ENCODE data around the gene GAB4. TPM values are rescaled to one million over a fixed set of nuclear protein-coding genes. Genes with fewer than 3 reads are reported as not detected.
"Not testable (repeated sequence)": the region's sequence is repeated elsewhere in the genome, so short reads cannot be mapped to it uniquely, and the experiment has no call there.

The GAB4 gene
- polyA plus RNA-seq, 3 donors: not detected

DNA sequence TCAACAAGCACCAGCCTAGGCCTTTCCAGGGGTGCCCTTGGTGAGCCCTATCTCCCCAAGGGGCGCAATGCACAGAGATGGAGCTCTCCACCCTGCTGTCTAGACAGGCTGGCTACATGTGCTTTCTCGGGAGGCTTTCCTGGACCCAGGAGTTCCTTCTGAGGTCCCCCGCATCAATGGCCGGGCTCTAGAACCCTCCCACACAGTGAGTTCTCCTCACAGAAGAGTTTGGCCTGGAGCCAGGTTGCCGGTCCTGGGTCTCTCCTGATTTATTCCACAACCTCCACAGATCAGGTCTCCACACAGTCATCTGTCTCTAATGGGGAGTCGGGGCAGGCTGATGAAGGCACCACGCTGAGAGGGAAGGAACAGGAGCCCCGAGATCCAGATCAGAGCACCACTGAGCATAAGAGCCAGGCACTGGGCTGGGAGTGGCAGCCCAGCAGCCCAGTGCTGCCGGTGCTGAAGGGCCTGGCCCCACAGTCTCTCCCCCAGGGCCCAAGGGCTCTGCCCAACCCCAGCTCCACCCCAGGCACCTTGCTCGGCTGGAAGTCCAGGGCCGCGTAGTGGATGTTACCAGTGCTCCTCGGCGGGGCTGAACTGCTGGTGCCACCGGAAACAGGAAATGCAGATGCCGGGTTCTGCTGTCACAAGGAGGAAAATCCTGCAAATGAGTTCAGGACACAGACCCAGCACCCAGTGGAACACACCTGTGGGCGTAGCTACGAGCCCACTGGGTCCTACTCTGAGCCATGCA is 44.7 kb downstream of the GAB4 start:
- no peak overlapping the region for H3K27ac ChIP-seq (ENCODE audit: low read depth, low read length)
- 67 to 76% (median 72%) methylated on average over 18 of the region's 18 CpGs for WGBS, 3 donors

DNA sequence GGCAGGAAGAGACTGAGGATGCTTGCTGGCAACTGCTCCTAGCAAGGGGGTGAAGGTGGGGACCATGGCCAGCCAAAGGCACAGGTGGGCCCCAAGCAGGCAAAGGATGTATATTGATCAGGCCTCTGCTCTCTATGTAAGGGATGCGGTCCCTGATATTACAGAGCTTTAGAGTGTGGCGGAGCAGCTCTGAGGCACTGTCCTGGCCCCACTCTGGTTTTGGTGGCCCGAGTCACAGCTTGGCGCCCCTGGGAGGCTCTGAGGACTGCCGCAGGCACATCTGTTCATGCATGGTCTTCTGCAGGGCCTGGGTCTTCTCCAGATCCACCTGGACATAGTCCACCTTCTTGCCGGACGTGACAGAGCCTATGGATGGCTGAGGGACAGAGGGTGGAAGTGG is 45.5 kb downstream of the GAB4 start:
- WGBS, 3 donors: 85 to 91% (median 90%) methylated on average over 7 of the region's 7 CpGs
- no peak overlapping the region for H3K27ac ChIP-seq (ENCODE audit: low read depth, low read length)

DNA sequence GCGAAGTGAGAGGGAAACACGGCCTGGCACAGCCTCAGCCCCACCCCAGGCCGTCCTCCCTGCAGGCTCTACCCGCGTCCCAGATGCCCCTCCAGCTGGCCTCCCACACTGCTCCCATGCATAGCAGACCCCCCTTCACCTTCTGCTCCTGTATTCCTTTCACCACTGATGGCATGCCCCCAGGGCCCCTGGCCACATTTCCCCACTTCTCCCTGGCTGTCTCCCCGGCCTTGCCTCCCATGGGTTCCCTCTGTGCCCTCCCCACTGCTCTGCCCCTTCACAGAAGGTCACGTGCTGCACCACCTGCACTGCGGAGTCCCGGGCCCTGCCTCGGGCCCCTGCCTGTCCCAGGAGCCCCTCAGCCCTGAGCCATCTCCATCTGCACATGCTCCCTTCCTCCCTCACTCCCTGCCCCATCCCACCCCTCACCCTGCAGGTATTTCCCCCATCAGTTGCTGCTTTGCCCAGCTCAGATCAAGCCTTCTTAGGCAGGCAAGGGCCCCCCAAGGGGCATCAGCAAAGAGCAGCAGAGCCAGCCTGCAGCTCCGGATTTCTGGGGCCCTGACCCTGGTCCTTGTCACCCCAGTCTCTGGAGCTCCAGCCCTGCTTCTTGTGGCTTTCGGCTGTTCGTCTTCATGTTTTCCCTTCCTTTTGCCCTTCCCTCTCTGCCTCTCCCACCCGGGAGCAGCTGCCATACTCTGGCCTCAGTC is 46.4 kb downstream of the GAB4 start:
- no peak overlapping the region for H3K27ac ChIP-seq (ENCODE audit: low read depth, low read length)
- 58 to 81% (median 78%) methylated on average over 13 to 14 of the region's 14 CpGs for WGBS, 3 donors

DNA sequence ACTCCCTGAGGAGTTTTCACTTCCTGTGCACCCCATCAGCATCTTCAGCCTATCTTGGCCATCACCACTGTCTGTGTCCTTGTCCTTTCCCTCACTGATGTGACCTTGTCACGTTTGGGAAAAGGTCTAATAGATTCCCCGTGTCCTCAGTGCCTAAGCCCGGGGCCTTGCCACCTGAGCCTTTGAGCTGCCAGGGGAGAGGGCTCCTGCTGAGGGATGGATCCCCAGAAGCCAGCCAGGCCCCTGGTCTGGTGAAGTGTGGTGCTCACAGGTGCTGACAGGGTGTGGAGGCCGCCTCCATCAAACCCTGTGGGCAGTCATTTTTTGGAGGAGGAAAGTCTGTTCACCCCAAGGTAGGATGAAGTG is 47.2 kb downstream of the GAB4 start:
- no peak overlapping the region for H3K27ac ChIP-seq (ENCODE audit: low read depth, low read length)
- 54 to 83% (median 76%) methylated on average over 4 of the region's 4 CpGs for WGBS, 3 donors

DNA sequence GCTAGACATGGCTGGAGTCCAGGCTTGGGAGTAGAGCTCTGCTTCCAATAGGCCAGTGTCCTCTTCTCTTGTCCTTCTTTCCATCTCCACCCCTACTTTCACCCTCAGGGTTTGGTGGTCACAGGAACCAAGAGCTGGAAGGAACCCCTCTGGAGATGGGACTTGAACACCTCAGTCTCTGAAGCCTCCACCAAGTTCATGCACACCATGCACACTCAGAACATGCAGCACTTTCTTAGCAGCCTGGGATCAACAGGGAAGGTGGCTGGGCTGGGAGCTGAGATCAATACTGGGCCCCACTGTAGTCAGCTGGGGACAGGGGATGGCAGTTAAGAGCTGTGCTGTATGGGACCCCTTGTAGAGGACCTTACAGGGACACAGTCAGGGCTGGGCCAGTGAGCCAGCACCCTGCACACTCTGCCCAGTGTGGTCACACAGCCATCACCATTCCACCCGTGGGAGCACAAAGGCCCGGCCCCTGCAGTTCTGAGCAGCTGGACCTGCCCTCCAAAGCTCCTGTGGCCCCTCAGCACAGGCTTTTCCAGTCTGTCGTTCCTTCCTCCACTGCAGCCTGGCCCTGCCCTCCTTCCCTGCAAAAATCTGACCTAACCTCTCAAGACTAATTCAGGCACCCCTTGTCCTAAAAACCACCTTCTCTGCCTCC is 47.7 kb downstream of the GAB4 start:
- H3K27ac ChIP-seq (ENCODE audit: low read depth, low read length): no peak overlapping the region
- WGBS, 3 donors: 56 to 80% (median 71%) methylated on average over 3 of the region's 3 CpGs

DNA sequence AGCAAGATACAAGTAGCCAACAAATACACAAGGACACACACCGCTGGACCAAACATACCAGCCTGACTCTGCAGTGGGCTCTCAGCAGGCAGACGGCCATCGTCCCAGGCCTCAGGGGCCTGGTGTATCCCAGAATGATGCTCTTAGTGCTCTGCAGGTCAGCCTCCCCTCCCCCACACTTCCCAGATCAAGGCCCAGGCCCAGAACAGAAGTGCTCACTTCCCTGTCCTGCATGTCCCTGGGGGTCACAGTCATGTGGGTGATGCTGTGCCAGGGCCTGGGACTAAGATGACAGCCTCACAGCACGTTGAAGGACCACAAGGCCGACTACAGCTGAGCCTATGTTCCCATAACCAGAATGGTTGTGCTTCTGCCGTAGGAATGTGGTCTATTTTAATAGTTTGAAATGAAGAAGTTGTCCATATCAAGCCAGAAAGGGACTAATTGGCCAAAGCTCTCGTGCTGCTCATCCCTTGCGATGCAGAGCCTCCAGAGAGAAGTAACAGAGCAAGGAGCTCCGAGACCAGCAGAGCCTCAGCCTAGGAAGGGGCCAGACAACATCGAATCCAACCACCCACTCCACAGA is 48.6 kb downstream of the GAB4 start:
- H3K27ac ChIP-seq (ENCODE audit: low read depth, low read length): no peak overlapping the region
- WGBS, 3 donors: 77 to 84% (median 77%) methylated on average over 10 of the region's 10 CpGs

DNA sequence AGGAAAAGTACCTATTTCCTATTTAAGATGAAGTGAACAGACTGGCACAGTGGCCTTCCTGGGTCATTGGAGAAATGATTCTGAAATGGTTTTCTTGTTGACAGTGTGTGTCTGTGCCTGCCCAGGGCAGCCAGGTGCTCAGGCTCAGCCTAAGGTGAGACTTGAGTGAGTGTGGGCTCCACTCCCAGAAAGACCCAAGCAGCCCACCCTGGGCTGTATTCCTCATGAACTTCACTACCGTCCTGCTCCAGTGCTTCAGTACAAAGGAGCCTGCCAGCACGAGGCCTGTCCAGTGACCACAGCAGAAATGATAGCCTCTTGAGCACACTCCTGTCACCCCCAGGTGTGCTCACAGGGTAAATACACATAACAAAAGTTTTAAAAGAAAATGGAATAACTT is 49.5 kb downstream of the GAB4 start:
- 72 to 81% (median 72%) methylated on average over 2 of the region's 2 CpGs for WGBS, 3 donors
- no peak overlapping the region for H3K27ac ChIP-seq (ENCODE audit: low read depth, low read length)

DNA sequence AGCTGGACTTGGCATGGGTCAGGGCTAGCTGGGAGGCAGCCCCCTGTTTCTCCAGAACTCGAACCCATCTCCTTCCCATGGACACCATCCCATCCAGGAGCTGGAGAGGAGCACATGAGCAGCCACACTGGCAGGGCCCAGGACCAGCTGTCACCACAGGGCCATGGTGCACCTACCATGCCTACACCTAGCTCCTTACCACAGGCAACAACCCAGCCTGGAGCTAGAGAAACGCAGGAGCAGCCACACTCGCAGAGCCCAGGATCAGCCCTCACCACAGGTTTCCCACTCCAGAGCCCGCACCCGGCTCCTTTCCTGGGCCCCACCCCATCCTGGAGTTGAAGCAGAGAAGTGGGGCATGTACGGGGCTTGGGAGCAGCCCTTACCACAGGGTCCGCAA is 50.2 kb downstream of the GAB4 start:
- no peak overlapping the region for H3K27ac ChIP-seq (ENCODE audit: low read depth, low read length)
- 68 to 82% (median 80%) methylated on average over 7 of the region's 7 CpGs for WGBS, 3 donors

DNA sequence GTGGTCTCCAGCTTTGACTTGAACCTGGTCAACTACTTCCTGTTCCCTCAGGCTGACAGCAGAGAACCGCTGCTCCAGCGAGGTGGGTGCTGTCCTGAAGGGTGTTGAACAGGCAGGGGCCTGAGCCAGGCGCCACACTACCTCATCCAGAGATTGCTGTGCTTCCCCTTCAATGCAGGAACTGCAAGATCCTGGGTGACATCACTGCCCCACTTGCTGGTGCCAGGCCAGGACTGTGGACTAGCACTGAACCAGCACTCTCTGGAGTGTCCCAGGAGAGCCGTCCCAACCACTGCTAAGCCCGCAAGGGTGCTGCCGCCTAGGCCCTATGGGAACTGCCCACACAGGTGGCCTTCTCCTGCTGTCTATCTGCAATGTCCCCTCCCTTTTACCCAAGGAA is 51.7 kb downstream of the GAB4 start:
- H3K27ac ChIP-seq (ENCODE audit: low read depth, low read length): no peak overlapping the region
- WGBS, 3 donors: 72 to 76% (median 74%) methylated on average over 6 of the region's 6 CpGs

DNA sequence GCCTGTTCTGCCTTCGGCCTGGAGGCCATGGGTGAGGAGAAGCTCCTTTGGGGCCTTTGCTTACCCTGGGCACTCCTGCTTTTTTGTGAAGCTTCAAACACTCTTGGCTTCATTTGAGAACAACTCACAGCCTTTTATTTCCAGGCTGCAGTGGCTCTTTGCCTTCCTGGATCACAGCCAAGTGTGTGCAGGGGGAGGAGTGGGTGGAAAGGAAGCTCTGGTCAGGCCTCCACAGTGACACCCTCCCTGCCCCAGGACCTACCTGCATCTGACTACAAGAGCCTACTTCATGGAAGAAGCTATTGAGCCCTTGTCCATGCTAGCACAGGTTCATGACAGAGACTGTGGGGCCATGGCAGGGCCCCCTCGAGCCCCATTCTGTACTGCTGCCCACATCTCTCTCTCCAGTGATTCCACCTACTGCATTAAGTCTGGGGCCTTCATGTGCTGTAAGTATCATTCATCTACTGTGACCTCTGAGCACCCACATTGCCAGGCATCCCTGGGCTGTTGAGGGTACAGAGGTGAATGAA is 52.3 kb downstream of the GAB4 start:
- H3K27ac ChIP-seq (ENCODE audit: low read depth, low read length): no peak overlapping the region
- 39 to 58% (median 48%) methylated on average over 2 of the region's 2 CpGs for WGBS, 3 donors

DNA sequence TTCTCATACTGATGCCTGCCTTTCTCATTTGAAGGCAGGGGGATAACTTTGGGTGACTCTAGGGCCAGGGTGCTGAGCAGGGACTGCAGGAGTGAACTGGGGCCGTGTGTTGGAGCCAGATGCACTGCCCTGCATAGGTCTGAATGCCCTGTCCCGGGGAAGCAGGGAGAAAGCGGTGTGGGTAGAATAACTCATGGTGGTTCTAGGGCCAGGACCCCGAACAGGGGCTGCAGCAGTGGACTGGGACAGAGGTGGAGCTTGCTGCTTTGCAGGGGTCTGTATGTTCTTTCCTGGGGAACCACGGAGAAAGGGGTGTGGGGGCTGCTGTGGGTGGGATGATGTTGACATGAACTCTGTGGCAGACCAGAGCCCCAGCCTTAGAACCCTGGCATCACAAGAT is 52.9 kb downstream of the GAB4 start:
- H3K27ac ChIP-seq (ENCODE audit: low read depth, low read length): no peak overlapping the region
- 69 to 75% (median 71%) methylated on average over 5 of the region's 5 CpGs for WGBS, 3 donors

DNA sequence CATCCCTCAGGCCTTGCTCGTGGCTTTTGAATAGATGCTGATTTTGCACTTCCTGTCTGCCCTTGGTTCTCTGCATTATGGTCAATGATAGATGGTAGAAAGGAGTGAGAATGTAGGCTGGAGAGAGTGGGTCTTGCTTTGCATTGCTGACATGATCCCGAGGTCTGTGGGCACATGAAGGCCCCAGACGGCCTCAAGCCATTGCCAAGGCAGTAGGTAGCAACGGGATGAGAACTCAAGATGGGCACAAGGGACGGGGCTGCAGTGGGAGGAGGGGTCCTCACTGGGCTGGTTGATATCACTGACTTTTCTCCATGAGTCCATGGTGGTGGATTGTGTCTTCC is 54.0 kb downstream of the GAB4 start:
- no peak overlapping the region for H3K27ac ChIP-seq (ENCODE audit: low read depth, low read length)
- 76 to 91% (median 79%) methylated on average over 5 of the region's 5 CpGs for WGBS, 3 donors

DNA sequence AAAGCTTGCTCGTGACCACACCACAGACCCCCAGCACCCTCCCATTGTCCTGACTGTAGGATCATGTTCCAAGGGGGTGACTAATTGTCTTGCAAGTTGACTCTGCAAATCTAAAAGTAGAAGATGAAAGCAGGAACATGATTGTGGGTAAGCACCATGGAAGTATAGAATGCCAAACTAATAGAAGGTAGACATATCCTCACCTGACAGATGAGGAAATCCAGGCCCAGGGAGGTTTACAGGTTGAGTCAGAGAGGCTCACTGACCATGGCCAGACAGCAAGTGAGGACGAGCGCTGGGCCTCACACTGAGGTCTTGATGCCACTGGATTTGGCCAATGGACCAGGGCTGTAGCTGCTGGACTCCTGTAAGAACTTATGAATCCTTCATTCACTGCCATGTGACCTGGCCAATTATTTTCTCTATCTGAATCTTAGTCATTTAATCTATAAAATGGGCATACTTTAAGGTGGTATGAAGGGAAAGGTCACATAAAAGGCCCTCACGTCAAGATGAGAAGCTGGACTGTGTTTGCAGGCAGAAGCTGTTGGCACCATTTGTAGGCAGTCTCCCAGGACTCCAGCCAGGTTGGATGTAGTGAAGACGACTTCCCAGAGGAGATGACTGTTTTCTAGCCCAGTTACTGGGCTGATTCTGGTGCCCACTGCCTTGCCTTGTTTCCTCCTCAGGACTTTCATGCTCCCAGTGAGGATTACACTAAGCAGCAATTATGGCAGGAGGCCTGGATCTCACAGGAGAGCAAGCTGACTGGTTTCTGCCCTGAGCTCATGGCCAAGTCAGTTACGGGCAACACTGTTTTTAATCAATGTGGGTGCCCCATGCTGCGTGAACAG is 54.6 kb downstream of the GAB4 start:
- 65 to 82% (median 76%) methylated on average over 7 of the region's 7 CpGs for WGBS, 3 donors
- H3K27ac ChIP-seq (ENCODE audit: low read depth, low read length): no peak overlapping the region

DNA sequence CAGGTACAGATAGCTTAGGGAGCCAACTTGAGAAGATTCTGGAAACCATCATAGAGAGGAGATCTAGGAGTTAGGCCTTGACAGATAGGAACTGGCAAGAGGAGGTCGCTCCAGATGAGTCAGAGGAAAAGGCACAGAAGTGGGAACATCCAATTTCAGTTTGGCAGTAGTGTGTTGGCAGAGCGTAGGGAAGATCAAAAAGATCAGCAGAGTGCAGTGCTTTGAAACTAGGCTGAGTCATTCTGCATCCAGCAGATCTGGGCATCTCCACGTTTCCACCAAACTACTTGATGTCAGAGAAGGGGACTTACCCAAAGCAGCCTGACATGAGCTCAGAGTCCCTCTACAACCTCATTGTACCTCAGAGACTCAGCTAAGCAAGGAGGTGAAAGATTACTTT is 58.5 kb downstream of the GAB4 start:
- no peak overlapping the region for H3K27ac ChIP-seq (ENCODE audit: low read depth, low read length)
- WGBS, 3 donors: 38 to 59% (median 52%) methylated on average over 3 of the region's 3 CpGs

DNA sequence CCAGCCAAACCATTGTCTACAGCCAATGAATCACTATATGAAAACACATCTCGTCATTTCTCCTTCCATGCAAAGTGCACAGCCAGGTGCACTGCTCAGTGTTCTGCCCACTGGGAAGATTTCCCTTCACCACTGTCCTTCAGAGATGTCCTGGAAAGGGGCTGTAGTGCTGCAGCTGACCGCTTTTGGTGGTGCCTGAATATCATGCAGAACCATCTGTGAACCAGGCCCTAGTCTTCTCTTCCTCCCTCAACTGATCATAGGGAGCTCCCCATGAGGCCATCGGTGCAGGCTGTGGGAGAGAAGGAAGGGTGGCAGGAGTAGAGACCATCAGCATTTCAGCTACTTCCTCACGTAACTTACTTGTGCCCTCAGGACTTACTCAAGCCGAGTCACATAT is 70.2 kb downstream of the GAB4 start:
- WGBS, 3 donors: 65 to 84% (median 70%) methylated on average over 5 of the region's 5 CpGs
- no peak overlapping the region for H3K27ac ChIP-seq (ENCODE audit: low read depth, low read length)

DNA sequence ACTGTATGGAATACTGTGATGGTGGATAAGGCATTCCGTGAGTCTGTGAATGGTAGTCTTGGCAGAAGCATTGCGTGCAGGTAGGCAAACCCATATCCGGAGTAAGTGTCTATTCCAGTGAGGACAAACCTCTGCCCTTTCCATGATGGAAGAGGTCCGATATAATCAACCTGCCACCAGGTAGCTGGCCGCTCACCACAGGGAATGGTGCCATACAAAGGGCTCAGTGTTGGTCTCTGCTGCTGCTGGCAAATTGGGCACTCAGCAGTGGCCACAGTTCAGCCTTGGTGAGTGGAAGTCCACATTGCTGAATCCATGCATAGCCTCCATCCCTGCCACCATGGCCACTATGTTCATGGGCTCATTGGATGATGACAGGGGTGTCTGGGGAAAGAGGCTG is 70.8 kb downstream of the GAB4 start:
- not testable (repeated sequence) for H3K27ac ChIP-seq (ENCODE audit: low read depth, low read length)
- WGBS, 3 donors: 88 to 94% (median 94%) methylated on average over 5 of the region's 5 CpGs

DNA sequence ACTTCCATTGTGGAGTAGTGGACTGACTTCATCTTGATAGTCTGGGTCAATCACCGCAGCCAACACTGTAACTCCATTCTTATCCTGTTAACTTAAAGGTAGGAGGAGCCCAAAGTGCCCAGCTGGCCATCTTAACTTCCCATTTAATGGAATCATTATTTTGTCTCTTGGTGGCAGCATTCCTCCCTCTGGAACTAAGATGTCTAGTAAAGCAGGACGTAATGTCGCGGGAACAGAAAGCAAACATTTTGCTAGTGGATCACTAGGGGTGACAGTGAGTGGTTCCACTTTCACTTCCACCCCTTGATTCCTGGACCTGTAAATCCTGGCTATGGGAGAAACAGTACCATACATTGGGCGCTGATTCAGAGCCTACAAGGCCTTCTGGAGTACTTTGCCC is 71.4 kb downstream of the GAB4 start:
- 72 to 81% (median 77%) methylated on average over 5 of the region's 5 CpGs for WGBS, 3 donors
- no peak overlapping the region for H3K27ac ChIP-seq (ENCODE audit: low read depth, low read length)

DNA sequence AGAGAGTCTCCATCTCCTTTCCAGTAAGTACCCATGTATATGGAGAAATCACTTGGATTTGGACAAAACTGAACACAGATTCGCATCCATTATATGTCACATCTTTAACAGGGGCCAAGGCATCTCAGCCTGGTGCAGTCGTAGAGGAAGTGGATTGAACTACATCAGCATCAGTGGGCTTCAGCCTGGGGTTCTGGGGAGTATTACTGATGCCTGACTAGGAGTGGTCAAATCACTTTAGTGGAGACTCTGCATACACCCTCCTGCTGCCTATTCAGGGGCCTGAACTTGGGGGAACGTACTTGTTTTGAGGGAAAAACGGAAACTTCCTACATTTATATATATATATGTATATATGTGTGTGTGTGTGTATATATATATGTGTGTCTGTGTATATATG is 72.8 kb downstream of the GAB4 start:
- 65 to 76% (median 76%) methylated on average over 4 of the region's 4 CpGs for whole genome bisulfite sequencing, 3 donors
- H3K27ac ChIP-seq (ENCODE audit: low read depth, low read length): no peak overlapping the region
